NCI-H1417 (cell line): ENCODE measurements around the gene ADA.

ENCODE experiments used
- DNase-seq, 3 experiments: peaks; one replicate each; lab custom pipeline; 2025; lab: John Stamatoyannopoulos, UW

ADA gene

GRCh38 chr20:44580581-44581268, 70.8 kb downstream of the ADA start:
- DNase-seq = no peak

DNA sequence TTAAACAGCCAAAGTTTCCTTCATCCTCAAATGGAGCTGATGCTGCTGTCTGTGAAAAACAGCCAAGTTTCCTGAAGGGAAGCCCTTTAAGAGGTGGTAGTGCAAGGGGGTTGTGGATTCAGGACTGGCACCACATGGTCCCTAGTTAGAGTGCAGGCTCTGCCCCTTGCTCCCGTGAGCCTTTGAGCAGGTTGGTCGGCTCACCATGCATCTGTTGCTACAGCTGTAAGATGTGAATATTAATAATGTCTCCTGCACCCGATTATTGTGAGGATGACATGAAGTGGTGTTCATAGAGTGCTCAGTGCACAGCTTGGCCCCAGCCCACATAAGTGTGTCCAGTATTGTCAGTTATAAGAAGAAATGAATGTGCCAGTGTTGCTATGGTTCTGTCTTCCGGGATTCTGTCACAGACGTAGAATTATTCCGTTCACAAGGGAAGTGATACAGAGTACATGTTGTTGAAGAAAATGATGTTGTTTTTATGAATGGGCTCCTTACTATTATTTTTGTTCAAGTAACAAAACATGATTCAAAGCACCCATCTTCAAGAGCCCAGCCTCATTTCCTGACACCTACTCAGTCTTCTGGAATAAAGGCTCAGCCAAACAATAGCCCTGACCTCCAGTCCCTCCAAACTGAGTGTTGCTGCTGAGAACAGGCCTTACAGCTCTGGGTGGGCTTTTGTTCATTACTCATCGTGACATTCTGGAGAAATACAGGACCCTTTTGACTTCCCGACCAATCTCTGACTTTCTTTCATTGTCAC, 72.0 kb downstream of the ADA start:
- DNase-seq = no peak

- DNase-seq = no peak
Measured at GRCh38 chr20:44576297-44576696, 75.2 kb downstream of the ADA start.

DNA sequence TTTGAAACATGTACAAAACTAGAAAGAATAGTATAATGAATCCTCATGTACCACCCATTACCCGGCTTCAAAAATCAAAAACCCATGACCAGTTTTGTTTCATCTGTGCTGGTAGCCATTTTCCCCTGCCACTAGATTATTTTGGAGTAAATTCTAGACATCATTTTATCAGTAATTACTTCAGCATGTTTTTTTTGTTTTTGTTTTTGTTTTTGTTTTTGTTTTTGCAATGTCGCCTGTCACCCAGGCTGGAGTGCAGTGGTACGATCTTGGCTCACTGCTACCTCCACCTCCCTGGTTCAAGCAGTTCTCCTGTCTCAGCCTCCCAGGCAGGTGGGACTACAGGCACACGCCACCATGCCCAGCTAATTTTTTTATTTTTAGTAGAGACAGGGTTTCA, 77.1 kb downstream of the ADA start:
- DNase-seq = no peak

DNA sequence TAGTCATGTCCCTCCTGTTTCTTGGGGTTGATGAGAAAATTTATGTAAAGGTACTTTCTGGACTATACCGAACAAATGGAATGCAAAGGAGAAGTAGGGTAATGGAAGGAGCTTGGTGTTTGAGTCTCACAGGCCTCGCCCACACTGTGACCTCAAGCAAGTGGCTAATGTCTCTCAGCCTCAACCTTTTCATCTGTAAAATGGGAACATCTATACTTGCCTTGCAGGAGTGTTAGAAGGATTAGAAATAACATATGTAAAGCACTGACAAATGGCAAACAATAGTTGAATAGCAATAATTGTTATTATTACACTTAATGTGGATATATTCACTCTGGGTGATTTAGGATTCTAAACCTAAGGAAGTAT, 78.0 kb downstream of the ADA start:
- DNase-seq = no peak

GRCh38 chr20:44572551-44573500, 78.7 kb downstream of the ADA start:
- DNase-seq = no peak

- no peak for DNase-seq
Measured at GRCh38 chr20:44571362-44571988, 80.0 kb downstream of the ADA start.

DNA sequence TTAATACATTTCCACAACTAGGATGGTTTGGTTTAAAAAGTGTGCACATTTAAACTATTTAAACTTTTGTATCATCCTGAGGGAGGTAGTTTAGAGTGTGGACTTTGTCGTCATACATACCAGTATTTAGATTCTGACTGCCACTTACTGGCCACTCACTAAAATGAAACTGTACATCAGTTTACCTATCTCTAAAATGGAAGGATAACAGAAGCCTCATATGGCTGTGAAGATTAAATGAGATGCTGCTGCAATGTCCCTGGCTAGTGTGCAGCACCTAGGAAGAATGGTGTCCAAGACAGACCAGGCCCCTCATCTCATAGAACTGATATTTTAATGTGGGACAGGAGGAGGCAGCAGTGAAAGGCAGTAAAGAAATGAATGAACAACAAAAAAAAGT, 81.1 kb downstream of the ADA start:
- DNase-seq = no peak
